ENCODE measurements around the gene RAC3. TPM values are rescaled to one million over a fixed set of nuclear protein-coding genes. Genes with fewer than 3 reads are reported as not detected.

RAC3 gene
- total RNA-seq, 1 experiment from 2014 or later, result 84.8 TPM

DNA sequence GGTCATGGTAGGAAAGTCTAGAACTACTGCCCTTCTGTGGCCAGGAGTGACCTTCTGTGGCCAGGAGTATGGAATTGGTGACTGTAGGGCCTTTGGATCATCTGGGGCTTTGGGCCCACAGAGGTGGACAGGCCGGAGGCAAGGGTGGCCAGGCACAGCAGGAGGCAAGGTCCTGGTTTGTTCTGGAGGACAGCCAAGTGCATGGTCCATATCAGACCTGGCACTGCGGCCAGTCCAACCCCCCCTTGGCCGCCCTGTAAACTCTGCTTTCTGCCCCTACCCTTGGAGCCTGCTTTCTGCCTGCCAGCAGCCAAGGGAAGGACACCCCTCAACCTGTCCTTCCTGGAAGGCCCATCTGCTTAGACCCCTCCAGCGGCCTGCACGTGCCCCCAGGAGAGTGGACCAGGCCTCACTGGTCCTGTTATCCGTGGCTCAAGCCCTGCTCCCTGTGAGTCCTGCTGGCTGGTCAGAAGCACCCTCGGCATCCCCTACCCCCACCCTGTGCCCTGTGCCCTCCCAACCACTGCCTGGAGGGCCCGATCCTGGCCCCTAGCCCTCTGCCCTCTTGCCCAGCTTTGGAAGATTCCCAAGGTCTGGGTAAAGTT lies 8.3 kb downstream of the RAC3 start:
- WGBS (ENCODE audit: extremely low coverage, insufficient read length, low lambda C conversion rate), result no CpG with 5 or more reads among the region's 8 CpGs
- Histone ChIP-seq H3K9me3 (ENCODE audit: control insufficient read depth, low read depth, low read length) (no peaks in the 10 kb centered on the region), H3K9ac (ENCODE audit: extremely low read depth, insufficient read length, low read length) (no peak overlapping the region), H4K20me1 (ENCODE audit: control insufficient read depth, insufficient read depth, insufficient read length) (no peaks in the 10 kb centered on the region), H3K4me1 (ENCODE audit: insufficient read depth, low read length) (no peaks in the 10 kb centered on the region; the same call in 1 of the 2 replicates), H3K27me3 (ENCODE audit: insufficient read depth, low read length) (no peaks in the 10 kb centered on the region; the same call in 1 of the 2 replicates), H2BK20ac (ENCODE audit: low read depth, low read length, poor library complexity, severe bottlenecking) (no peak overlapping the region), H2BK12ac (ENCODE audit: insufficient read length, low read depth, low read length) (no peak overlapping the region), H3K23ac (ENCODE audit: insufficient read length, low read depth, low read length) (no peak overlapping the region), H4K5ac (ENCODE audit: insufficient read length, low read depth, low read length) (no peak overlapping the region), H3T11ph (ENCODE audit: low read length) (no peak overlapping the region), H3K4me2 (ENCODE audit: insufficient read depth, insufficient read length, low read length) (no peak overlapping the region), H3K4ac (ENCODE audit: low read depth, low read length) (no peak overlapping the region), H3K18ac (ENCODE audit: insufficient read length, low read depth, low read length) (no peak overlapping the region), H3K23me2 (ENCODE audit: insufficient read length, low read depth, low read length, poor library complexity, severe bottlenecking) (no peaks in the 10 kb centered on the region), H3K56ac (ENCODE audit: insufficient read length, low read depth, low read length) (no peak overlapping the region), H3K79me2 (ENCODE audit: insufficient read depth, low read length) (no peaks in the 10 kb centered on the region), H2BK15ac (ENCODE audit: low read depth, low read length) (no peak overlapping the region), H2BK120ac (ENCODE audit: low read depth, low read length, poor library complexity, severe bottlenecking) (no peak overlapping the region), H2AFZ (ENCODE audit: low read length) (no peak overlapping the region), H2BK5ac (ENCODE audit: insufficient read length, low read length) (no peak overlapping the region), H3K14ac (ENCODE audit: insufficient read depth, low read length) (no peak overlapping the region), H2AK5ac (ENCODE audit: insufficient read length, low read length) (no peak overlapping the region), H4K91ac (ENCODE audit: insufficient read length, low read depth, low read length) (no peak overlapping the region), H4K8ac (replicated peaks; ENCODE audit: insufficient read length, low read depth, low read length) (no peak overlapping the region), H3K79me1 (ENCODE audit: insufficient read depth, low read depth, low read length, poor library complexity, severe bottlenecking) (no peaks in the 10 kb centered on the region), H3K27ac (ENCODE audit: insufficient read length, low read depth, low read length) (no peak overlapping the region)
- DNase-seq, result no peak
- Mint-ChIP-seq H3K4me1 (peaks cover 25 to 34% of the 10 kb centered on the region in 2 experiments), H3K9me3 (no peaks in the 10 kb centered on the region; a peak in 2 of 5 replicates), H3K4me3 (no peak overlapping the region; a peak in 1 of 5 replicates), H3K27me3 (ENCODE audit: low read depth) (peaks cover 14% of the 10 kb centered on the region), H3K36me3 (ENCODE audit: insufficient read depth in 1 of 3, low read depth in 3 of 3) (peaks cover 3 to 9% (median 8%) of the 10 kb centered on the region in 3 experiments; a peak in 6 of 7 replicates), H3K27ac (no peak overlapping the region; a peak in 1 of 7 replicates)
- TF ChIP-seq, protein P1, sequence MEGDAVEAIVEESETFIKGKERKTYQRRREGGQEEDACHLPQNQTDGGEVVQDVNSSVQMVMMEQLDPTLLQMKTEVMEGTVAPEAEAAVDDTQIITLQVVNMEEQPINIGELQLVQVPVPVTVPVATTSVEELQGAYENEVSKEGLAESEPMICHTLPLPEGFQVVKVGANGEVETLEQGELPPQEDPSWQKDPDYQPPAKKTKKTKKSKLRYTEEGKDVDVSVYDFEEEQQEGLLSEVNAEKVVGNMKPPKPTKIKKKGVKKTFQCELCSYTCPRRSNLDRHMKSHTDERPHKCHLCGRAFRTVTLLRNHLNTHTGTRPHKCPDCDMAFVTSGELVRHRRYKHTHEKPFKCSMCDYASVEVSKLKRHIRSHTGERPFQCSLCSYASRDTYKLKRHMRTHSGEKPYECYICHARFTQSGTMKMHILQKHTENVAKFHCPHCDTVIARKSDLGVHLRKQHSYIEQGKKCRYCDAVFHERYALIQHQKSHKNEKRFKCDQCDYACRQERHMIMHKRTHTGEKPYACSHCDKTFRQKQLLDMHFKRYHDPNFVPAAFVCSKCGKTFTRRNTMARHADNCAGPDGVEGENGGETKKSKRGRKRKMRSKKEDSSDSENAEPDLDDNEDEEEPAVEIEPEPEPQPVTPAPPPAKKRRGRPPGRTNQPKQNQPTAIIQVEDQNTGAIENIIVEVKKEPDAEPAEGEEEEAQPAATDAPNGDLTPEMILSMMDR (conservative IDR thresholded peaks at IDR 0.05), result no peak

All from H9 (cell line).